ENCODE results near the gene GBE1. TPM values are rescaled to one million over a fixed set of nuclear protein-coding genes. Genes with fewer than 3 reads are reported as not detected.

Gene GBE1
- total and polyA plus RNA-seq, 8 donors: 3.7 to 14.1 (median 9.0) TPM

- no peak overlapping the region for H3K27ac ChIP-seq
- DNase-seq: no peak
- FAIRE-seq: no peak
- no peaks in the 10 kb centered on the region for H3K27me3 ChIP-seq
- no peak for ATAC-seq
- no peak overlapping the region for H3K4me3 ChIP-seq
- no peaks in the 10 kb centered on the region for H3K36me3 ChIP-seq
- WGBS, 2 donors: 79 to 90% methylated on average over 5 of the region's 5 CpGs
- no peaks in the 10 kb centered on the region for H3K9me3 ChIP-seq
- intact Hi-C loops (cut with DNase I): no loop called here
- TF ChIP-seq, protein P1, sequence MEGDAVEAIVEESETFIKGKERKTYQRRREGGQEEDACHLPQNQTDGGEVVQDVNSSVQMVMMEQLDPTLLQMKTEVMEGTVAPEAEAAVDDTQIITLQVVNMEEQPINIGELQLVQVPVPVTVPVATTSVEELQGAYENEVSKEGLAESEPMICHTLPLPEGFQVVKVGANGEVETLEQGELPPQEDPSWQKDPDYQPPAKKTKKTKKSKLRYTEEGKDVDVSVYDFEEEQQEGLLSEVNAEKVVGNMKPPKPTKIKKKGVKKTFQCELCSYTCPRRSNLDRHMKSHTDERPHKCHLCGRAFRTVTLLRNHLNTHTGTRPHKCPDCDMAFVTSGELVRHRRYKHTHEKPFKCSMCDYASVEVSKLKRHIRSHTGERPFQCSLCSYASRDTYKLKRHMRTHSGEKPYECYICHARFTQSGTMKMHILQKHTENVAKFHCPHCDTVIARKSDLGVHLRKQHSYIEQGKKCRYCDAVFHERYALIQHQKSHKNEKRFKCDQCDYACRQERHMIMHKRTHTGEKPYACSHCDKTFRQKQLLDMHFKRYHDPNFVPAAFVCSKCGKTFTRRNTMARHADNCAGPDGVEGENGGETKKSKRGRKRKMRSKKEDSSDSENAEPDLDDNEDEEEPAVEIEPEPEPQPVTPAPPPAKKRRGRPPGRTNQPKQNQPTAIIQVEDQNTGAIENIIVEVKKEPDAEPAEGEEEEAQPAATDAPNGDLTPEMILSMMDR (IDR thresholded peaks at IDR 0.05): no peak
- H3K4me1 ChIP-seq: no peaks in the 10 kb centered on the region
Observed at GRCh38 chr3:81484520-81484919, 276.9 kb downstream of the GBE1 start.

DNA sequence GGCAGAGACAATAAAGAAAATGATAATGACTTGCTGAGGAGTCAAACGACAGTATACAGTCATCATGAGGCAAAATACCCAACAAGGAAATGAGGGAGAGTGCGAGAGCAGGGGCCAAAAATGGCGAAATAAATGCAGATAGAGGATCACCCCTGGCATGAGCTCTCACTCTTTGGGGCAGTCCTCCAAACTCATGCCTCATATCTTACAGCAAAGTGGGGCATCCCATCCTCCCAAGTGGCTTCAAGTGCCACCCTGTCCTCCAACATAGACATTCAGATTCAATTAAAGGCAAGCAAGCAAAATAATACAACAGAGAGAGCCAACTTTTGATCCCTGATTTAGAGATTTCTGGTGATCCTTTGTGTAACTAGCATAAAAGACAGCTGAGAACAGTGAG is 278.4 kb downstream of the GBE1 start:
- 77 to 91% methylated on average over 3 of the region's 3 CpGs for WGBS, 2 donors
- intact Hi-C loops (cut with DNase I): no loop called here
- DNase-seq: no peak

GRCh38 chr3:81477740-81478139 is 283.7 kb downstream of the GBE1 start:
- FAIRE-seq (no peak), ATAC-seq (no peak), DNase-seq (no peak)
- WGBS, 2 donors: 70 to 71% methylated on average over 2 of the region's 2 CpGs
- no peak overlapping the region for H3K4me3 ChIP-seq
- H3K27ac ChIP-seq: no peak overlapping the region
- intact Hi-C loops (cut with DNase I): no loop called here
- H3K9me3 ChIP-seq: no peaks in the 10 kb centered on the region
- no peaks in the 10 kb centered on the region for H3K4me1 ChIP-seq
- no peaks in the 10 kb centered on the region for H3K27me3 ChIP-seq
- no peaks in the 10 kb centered on the region for H3K36me3 ChIP-seq
- TF ChIP-seq, protein P1 (IDR thresholded peaks at IDR 0.05): no peak

More for the DNA sequence above, 278.4 kb downstream of the GBE1 start:
- TF ChIP-seq, protein P1 (IDR thresholded peaks at IDR 0.05): no peak
- FAIRE-seq (no peak), ATAC-seq (no peak)
- H3K36me3 ChIP-seq: no peaks in the 10 kb centered on the region
- no peaks in the 10 kb centered on the region for H3K4me1 ChIP-seq
- no peak overlapping the region for H3K27ac ChIP-seq
- H3K9me3 ChIP-seq: no peaks in the 10 kb centered on the region
- no peak overlapping the region for H3K4me3 ChIP-seq
- no peaks in the 10 kb centered on the region for H3K27me3 ChIP-seq

GRCh38 chr3:81476692-81477091 is 284.8 kb downstream of the GBE1 start:
- Histone ChIP-seq H3K4me1 (no peaks in the 10 kb centered on the region), H3K27me3 (no peaks in the 10 kb centered on the region), H3K9me3 (no peaks in the 10 kb centered on the region), H3K4me3 (no peak overlapping the region), H3K27ac (no peak overlapping the region), H3K36me3 (no peaks in the 10 kb centered on the region)
- ATAC-seq: no peak
- TF ChIP-seq, protein P1 (IDR thresholded peaks at IDR 0.05): no peak
- FAIRE-seq: no peak
- 43 to 48% methylated on average over 4 of the region's 4 CpGs for WGBS, 2 donors
- no peak for DNase-seq
- intact Hi-C loops (cut with DNase I): no loop called here

GRCh38 chr3:81472600-81473362 is 288.7 kb downstream of the GBE1 start:
- ATAC-seq: no peak
- TF ChIP-seq, protein P1 (IDR thresholded peaks at IDR 0.05): no peak
- FAIRE-seq: no peak
- no peak overlapping the region for H3K27ac ChIP-seq
- H3K36me3 ChIP-seq: no peaks in the 10 kb centered on the region
- intact Hi-C loops (cut with DNase I): no loop called here
- no peak overlapping the region for H3K4me3 ChIP-seq
- H3K27me3 ChIP-seq: no peaks in the 10 kb centered on the region
- H3K4me1 ChIP-seq: no peaks in the 10 kb centered on the region
- no peak for DNase-seq
- 64 to 79% methylated on average over 6 of the region's 6 CpGs for WGBS, 2 donors
- no peaks in the 10 kb centered on the region for H3K9me3 ChIP-seq
